Liver (tissue), 9 donors: Measurements from ENCODE around the gene TBL1XR1. TPM values are rescaled to one million over a fixed set of nuclear protein-coding genes. Genes with fewer than 3 reads are reported as not detected.
"Not testable (repeated sequence)": the region's sequence is repeated elsewhere in the genome, so short reads cannot be mapped to it uniquely, and the experiment has no call there.

Experiments used
- DNase-seq: peaks from one replicate; pipeline ENCODE4 v3.0.0-alpha.2; 2017; ENCODE audit warnings: low spot score
- H3K27ac ChIP-seq, 2 donors: one replicate each; pipeline ENCODE4 v1.7.0; 2013; ENCODE audit warnings: inconsistent platforms in 2 of 2, low read length in 2 of 2, control low read depth in 1 of 2, low read depth in 1 of 2, mild to moderate bottlenecking in 1 of 2
- H3K27me3 ChIP-seq, 4 donors: one replicate each; pipeline versions ENCODE4 v1.6.1 to v1.7.0; 2013; ENCODE audit warnings: low read length in 3 of 4, inconsistent platforms in 1 of 4, mild to moderate bottlenecking in 1 of 4, moderate library complexity in 1 of 4; ENCODE audit not compliant: control insufficient read depth in 4 of 4, insufficient read depth in 4 of 4
- H3K36me3 ChIP-seq, 4 donors: one replicate each; pipeline versions ENCODE4 v1.6.1 to v1.7.0; 2013; ENCODE audit warnings: low read length in 3 of 4, mild to moderate bottlenecking in 3 of 4, low read depth in 1 of 4, moderate library complexity in 1 of 4; ENCODE audit not compliant: control insufficient read depth in 4 of 4, insufficient read depth in 3 of 4
- H3K4me1 ChIP-seq, 4 donors: one replicate each; pipeline versions ENCODE4 v1.6.1 to v1.7.0; 2013; ENCODE audit warnings: low read length in 3 of 4, mild to moderate bottlenecking in 3 of 4, moderate library complexity in 1 of 4; ENCODE audit not compliant: control insufficient read depth in 4 of 4, insufficient read depth in 4 of 4
- H3K4me3 ChIP-seq, 3 donors: one replicate each; pipeline versions ENCODE4 v1.6.1 to v1.7.0; 2013; ENCODE audit warnings: low read length in 3 of 3, control low read depth in 1 of 3, low read depth in 1 of 3, mild to moderate bottlenecking in 1 of 3
- H3K9ac ChIP-seq, 2 donors: one replicate each; pipeline ENCODE4 v1.7.0; 2013; ENCODE audit warnings: low read length in 2 of 2, mild to moderate bottlenecking in 2 of 2, moderate library complexity in 2 of 2, control low read depth in 1 of 2, low read depth in 1 of 2
- H3K9me3 ChIP-seq, 4 donors: one replicate each; pipeline versions ENCODE4 v1.6.1 to v1.7.0; 2013; ENCODE audit warnings: low read length in 3 of 4; ENCODE audit not compliant: control insufficient read depth in 4 of 4
- ATF3 ChIP-seq: IDR thresholded peaks from 2 replicates; pipeline ENCODE4 v1.6.1; 2016; ENCODE audit warnings: antibody characterized with exemption
- CTCF ChIP-seq: fragments of 150-350 bp; IDR thresholded peaks from 2 replicates; pipeline ENCODE4 v1.5.1; 2017; ENCODE audit warnings: improper control_type of control experiment, low read depth, low read length; ENCODE audit not compliant: missing input control
- EGR1 ChIP-seq, 2 donors: IDR thresholded peaks; 2 replicates each; pipeline ENCODE4 v1.6.1; 2016 to 2018; ENCODE audit warnings: antibody characterized with exemption in 2 of 2, low read depth in 2 of 2
- FOXA1 ChIP-seq: IDR thresholded peaks from 2 replicates; pipeline ENCODE4 v1.6.1; 2016; ENCODE audit warnings: antibody characterized with exemption
- FOXA2 ChIP-seq: IDR thresholded peaks from 2 replicates; pipeline ENCODE4 v1.6.1; 2016; ENCODE audit warnings: antibody characterized with exemption
- GABPA ChIP-seq, 2 donors: IDR thresholded peaks in 1 of 2; conservative IDR thresholded peaks in 1 of 2; 2 replicates each; pipeline ENCODE4 v1.6.1; 2016; ENCODE audit warnings: antibody characterized with exemption in 2 of 2, mild to moderate bottlenecking in 1 of 2, moderate library complexity in 1 of 2
- HNF4A ChIP-seq, 2 donors: conservative IDR thresholded peaks; 2 replicates each; pipeline ENCODE4 v1.6.1; 2016; ENCODE audit warnings: antibody characterized with exemption in 2 of 2, mild to moderate bottlenecking in 2 of 2
- HNF4G ChIP-seq: IDR thresholded peaks from 2 replicates; pipeline ENCODE4 v1.6.1; 2016; ENCODE audit warnings: antibody characterized with exemption
- JUND ChIP-seq, 2 donors: IDR thresholded peaks; 2 replicates each; pipeline ENCODE4 v1.6.1; 2016; ENCODE audit warnings: antibody characterized with exemption in 2 of 2
- MAX ChIP-seq: IDR thresholded peaks from 2 replicates; pipeline ENCODE4 v1.6.1; 2016; ENCODE audit warnings: antibody characterized with exemption
- NR2F2 ChIP-seq: IDR thresholded peaks from 2 replicates; pipeline ENCODE4 v1.6.1; 2016; ENCODE audit warnings: antibody characterized with exemption
- RAD21 ChIP-seq, 2 donors: IDR thresholded peaks; 2 replicates each; pipeline ENCODE4 v1.6.1; 2016; ENCODE audit warnings: antibody characterized with exemption in 2 of 2, mild to moderate bottlenecking in 2 of 2
- REST ChIP-seq: IDR thresholded peaks from 2 replicates; pipeline ENCODE4 v1.6.1; 2016; ENCODE audit warnings: antibody characterized with exemption, mild to moderate bottlenecking
- RXRA ChIP-seq, 2 donors: IDR thresholded peaks; 2 replicates each; pipeline ENCODE4 v1.6.1; 2017 to 2018; ENCODE audit warnings: antibody characterized with exemption in 2 of 2, mild to moderate bottlenecking in 1 of 2
- SP1 ChIP-seq: IDR thresholded peaks from 2 replicates; pipeline ENCODE4 v1.6.1; 2018; ENCODE audit warnings: antibody characterized with exemption, mild to moderate bottlenecking
- TAF1 ChIP-seq: conservative IDR thresholded peaks from 2 replicates; pipeline ENCODE4 v1.6.1; 2016; ENCODE audit warnings: antibody characterized with exemption, mild to moderate bottlenecking
- YY1 ChIP-seq: IDR thresholded peaks from 2 replicates; pipeline ENCODE4 v1.6.1; 2016; ENCODE audit warnings: antibody characterized with exemption, mild to moderate bottlenecking
- ZBTB33 ChIP-seq: IDR thresholded peaks from 2 replicates; pipeline ENCODE4 v1.6.1; 2016; ENCODE audit warnings: antibody characterized with exemption
- WGBS: extraction: QIAGEN DNeasy Blood & Tissue Kit; methylation state at CpG from one replicate; pipeline ENCODE4 v1.1.7; 2013; 5-methylcytosine and 5-hydroxymethylcytosine counted together
- polyA plus RNA-seq, 2 donors: library from polyadenylated mRNA; stranded (reverse) in 1 of 2; unstranded in 1 of 2; fragments of 200-250 nt in 1 of 2; fragments of >200 nt in 1 of 2; fragmentation: Nextera tagmentation in 1 of 2; extraction: Ambion mirVana in 1 of 2; gene quantifications; one replicate each; pipeline versions ENCODE4 v1.2.1 to v1.2.3, GENCODE V29; 2013 to 2015
- total RNA-seq, 2 donors: library from RNA; depleted of rRNA; stranded (reverse); fragments of >200 nt; gene quantifications; one replicate each; pipeline ENCODE4 v1.2.3, GENCODE V29; 2014
- donor health status: healthy.
- donor health status: healthy.
- donor health status: healthy.
- donor health status: healthy.
- donor health status: healthy.

TBL1XR1 gene
- total and polyA plus RNA-seq, 4 donors = 10.3 to 65.9 (median 33.2) TPM

- Histone ChIP-seq H3K9me3 (no peaks in the 10 kb centered on the region), H3K36me3 (no peaks in the 10 kb centered on the region), H3K9ac (no peak overlapping the region), H3K4me3 (no peak overlapping the region), H3K27ac (no peak overlapping the region), H3K4me1 (peaks cover 1 to 10% (median 4%) of the 10 kb centered on the region in 4 donors), H3K27me3 (no peaks in the 10 kb centered on the region)
- TF ChIP-seq FOXA2 (no peak), CTCF (no peak), HNF4A (conservative IDR thresholded peaks at IDR 0.05) (no peak), RXRA (IDR thresholded peaks at IDR 0.05) (no peak), EGR1 (IDR thresholded peaks at IDR 0.05; ENCODE audit: low read depth in 2 of 2) (no peak), JUND (IDR thresholded peaks at IDR 0.05) (no peak), ZBTB33 (no peak), FOXA1 (no peak), NR2F2 (no peak), YY1 (no peak), GABPA (IDR thresholded peaks at IDR 0.05 in 1 of 2, conservative IDR thresholded peaks at IDR 0.05 in 1 of 2) (no peak), TAF1 (no peak), HNF4G (no peak), SP1 (no peak), RAD21 (IDR thresholded peaks at IDR 0.05) (no peak), MAX (no peak), ATF3 (no peak), REST (no peak)
- 72% methylated on average over 5 of the region's 5 CpGs for WGBS
- DNase-seq = no peak
Measured at GRCh38 chr3:177190756-177191681, 6.3 kb downstream of the TBL1XR1 start.

- not testable (repeated sequence) for H3K27ac ChIP-seq, H3K9ac ChIP-seq, H3K27me3 ChIP-seq, H3K36me3 ChIP-seq, H3K4me1 ChIP-seq, DNase-seq, H3K9me3 ChIP-seq, H3K4me3 ChIP-seq
- WGBS = 91% methylated on average over 5 of the region's 5 CpGs
Measured at GRCh38 chr3:177190184-177190583, 7.1 kb downstream of the TBL1XR1 start.

- not testable (repeated sequence) for DNase-seq, H3K36me3 ChIP-seq, H3K27me3 ChIP-seq, H3K4me1 ChIP-seq, H3K4me3 ChIP-seq, H3K9me3 ChIP-seq, H3K9ac ChIP-seq, H3K27ac ChIP-seq
- 63% methylated on average over 4 of the region's 4 CpGs for WGBS
Measured at GRCh38 chr3:177188325-177188724, 9.0 kb downstream of the TBL1XR1 start.
